GM19043 (cell line): ENCODE data around the gene COL4A2.

Experiments
- ATAC-seq: cut with Tn5 transposase; IDR thresholded peaks from one replicate; pipeline ENCODE4 v1.9.1; 2021; ENCODE audit warnings: low read depth; ENCODE audit not compliant: unreplicated experiment

Gene COL4A2

DNA sequence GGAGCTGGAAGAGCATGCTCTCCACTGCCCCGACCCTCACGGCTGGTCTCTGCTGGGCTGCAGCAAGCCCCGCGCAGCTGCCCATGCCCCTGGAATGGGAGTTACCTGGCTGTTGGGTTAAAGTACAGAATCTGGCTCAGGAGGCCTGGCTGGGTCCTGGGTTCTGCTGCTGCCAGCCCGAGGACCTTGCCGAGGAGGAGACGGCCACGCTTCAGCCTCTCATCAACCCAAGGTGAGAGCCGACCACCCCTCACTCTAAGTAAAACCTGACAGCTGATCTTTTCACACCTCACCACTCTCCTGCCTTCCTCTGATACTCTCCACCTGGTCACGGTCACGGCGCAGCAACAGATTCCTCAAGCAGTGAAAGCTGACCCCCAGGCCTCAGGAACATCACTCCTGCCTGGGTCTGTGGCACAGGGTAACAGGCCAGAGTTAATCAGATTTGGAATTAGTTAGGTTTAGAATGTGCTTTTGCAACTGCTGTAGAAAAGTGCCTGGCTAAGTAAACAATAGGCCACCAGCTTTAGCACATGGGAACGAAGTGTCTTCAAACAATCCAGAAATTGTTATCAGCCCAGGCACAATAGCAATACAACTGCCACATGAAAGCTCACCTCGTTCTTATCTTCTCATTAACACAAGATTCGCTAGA lies 233.9 kb downstream of the COL4A2 start:
- no peak for ATAC-seq

DNA sequence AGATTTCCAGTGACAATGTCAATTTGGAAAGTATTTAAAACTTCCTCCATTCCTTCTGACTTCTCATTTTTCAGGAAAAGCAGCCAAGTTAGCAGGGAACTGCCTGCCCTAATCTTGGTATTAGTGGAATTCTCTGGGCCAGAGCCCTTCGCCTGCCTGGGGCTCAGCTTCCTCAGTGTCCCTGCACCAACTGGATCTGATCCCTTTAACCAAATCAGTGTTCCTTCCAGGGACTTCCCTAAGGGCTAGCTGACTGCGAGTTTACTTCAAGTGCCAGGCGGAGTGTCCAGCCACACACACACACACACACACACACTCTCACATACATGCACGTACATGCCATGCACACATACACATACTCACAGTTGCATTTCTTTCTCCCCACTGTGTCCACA lies 234.4 kb downstream of the COL4A2 start:
- no peak for ATAC-seq

DNA sequence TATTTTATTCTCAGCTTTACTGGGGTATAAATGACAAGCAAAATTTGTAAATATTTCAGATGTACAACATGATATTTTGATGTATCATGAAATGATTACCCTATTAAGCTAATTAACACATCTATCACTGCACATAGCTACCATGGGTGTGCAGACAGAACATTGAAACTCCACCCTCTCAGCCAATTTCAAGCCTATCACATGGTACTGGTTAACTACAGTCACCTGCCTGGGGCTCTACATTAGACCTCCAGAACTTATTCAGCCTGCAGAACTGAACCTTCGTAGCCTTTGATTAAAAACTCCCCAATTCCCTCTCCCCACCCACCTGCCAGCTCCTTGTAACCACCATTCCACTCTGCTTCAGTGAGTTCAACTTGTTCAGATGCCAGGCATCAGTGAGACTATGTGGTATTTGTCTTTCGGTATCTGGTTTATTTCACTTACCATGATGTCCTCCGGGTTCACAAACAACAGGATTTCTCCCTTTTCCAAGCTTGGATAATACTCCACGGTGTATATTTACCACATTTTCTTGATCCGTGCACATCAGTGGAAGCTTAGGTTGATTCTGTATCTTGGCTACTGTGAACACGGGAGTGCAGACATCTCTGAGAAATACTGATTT lies 235.2 kb downstream of the COL4A2 start:
- ATAC-seq = no peak

DNA sequence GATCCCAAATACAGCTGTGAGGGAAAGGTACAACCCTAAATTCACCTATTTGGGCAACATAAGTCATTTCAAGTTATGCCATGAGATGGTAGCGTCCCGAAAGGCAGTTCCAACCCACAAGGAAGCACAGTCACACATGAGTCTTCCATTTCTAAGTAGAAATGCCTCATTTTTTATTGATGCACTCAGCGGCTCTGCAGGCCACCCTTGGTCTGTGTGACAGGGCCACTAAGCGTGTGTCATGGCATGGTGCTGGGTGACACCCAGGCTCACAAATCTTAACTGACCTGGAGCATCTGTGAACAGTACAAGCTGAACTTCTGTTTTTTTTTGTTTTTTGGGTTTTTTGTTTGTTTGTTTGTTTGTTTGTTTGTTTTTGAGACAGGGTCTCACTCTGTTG lies 239.3 kb downstream of the COL4A2 start:
- ATAC-seq = no peak

DNA sequence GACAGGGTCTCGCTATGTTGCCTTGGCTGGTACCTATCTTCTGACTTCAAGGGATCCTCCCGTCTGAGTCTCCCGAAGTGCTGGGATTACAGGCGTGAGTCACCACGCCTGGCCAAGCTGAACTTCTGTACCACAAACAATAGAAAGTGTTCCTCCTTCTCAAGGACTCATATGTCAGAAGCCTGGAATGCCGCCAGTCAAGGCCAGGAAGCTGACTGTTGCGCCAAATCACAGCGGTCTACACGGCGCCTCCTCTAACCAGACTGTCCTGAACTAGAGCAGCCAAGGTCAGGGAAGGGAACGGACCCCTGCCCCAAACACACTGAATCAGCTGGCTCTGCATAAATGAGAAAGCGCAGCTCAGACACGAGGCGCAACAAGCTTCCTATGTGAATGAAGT lies 239.8 kb downstream of the COL4A2 start:
- ATAC-seq = no peak

- ATAC-seq = no peak
Observed at GRCh38 chr13:110548891-110549794, 242.1 kb downstream of the COL4A2 start.

GRCh38 chr13:110549795-110550160 lies 242.7 kb downstream of the COL4A2 start:
- ATAC-seq = no peak

DNA sequence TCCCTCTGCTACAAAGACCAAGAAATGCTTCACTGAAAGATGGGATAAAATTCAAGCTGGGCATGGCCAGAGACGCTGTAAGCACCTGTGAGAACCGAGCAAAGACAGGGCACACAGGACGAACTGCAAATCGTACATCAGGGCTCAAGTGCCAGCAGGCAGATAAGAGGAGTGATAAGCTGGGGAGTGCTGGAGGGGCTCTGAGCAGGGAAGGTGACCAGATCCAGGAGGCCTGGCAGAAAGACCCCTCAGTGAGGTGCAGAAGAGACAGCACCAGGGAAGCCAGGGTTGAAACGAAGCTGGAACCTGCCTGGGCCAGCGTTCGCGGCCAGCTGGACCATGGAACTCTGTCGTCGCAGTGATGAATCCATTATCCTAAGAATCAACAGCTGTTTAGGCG lies 244.2 kb downstream of the COL4A2 start:
- ATAC-seq = no peak

DNA sequence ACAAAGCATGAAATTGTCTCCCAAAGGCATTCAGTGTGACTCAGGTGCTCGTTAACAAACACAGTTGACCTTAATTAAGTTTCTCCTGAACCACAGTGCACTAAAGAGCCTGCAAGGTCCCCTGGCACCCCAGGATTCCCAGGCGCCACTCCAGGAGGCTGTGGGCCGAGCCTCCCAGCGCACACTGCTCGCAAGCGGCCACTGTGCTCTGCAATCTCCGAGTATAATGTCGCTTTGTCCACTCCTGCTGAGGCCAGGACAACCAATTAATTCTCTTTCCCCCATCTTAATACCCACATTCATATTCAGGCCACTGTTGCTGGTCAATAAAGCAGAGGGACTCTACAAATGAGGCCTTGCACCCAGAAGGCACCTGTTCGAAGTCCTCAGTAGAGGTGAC lies 245.7 kb downstream of the COL4A2 start:
- ATAC-seq = no peak

GRCh38 chr13:110553417-110553816 lies 246.3 kb downstream of the COL4A2 start:
- ATAC-seq = no peak

- ATAC-seq = no peak
Observed at GRCh38 chr13:110554227-110554836, 247.2 kb downstream of the COL4A2 start.

GRCh38 chr13:110554946-110555345 lies 247.9 kb downstream of the COL4A2 start:
- no peak for ATAC-seq

- no peak for ATAC-seq
Observed at GRCh38 chr13:110555601-110556223, 248.6 kb downstream of the COL4A2 start.

DNA sequence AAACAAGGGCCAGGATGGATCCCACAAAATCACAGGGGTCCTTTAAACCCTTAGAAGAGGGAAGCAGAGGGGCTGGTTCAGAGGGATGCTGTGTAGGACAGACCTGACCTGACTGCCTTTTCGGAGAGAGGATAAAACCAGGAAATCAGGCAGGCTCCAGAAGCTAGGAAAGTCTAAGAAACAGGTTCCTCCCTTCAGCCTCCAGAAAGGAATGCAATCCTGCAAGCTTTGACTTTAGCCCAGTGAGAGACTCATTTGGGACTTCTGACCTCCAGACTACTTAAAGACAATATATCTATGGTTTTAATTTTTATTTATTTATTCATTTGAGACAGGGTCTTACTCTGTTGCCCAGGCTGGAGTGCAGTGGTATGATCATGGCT lies 249.1 kb downstream of the COL4A2 start:
- no peak for ATAC-seq

DNA sequence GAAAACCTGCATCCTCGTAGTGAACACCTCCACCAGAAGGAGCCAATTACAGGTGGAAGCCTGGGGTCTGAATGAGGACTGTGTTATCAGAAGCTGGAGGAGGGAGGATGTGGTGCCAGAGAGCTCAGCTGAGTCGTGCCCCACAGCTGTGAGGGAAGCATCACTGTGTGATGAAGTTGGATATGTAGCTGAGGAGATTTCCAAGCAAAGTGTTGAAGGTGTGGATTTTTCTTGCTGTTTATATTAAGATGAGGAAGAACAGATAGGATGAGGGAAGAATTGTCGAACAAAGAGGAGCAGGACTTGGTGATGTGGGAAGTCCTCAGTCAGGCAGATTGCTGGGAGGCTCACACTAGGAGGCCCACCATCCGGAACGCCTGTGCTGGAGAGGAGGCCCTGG lies 250.0 kb downstream of the COL4A2 start:
- ATAC-seq = no peak

- ATAC-seq = no peak
Observed at GRCh38 chr13:110557610-110558305, 250.7 kb downstream of the COL4A2 start.

- no peak for ATAC-seq
Observed at GRCh38 chr13:110559429-110559943, 252.4 kb downstream of the COL4A2 start.

GRCh38 chr13:110559986-110560385 lies 252.9 kb downstream of the COL4A2 start:
- ATAC-seq = no peak

DNA sequence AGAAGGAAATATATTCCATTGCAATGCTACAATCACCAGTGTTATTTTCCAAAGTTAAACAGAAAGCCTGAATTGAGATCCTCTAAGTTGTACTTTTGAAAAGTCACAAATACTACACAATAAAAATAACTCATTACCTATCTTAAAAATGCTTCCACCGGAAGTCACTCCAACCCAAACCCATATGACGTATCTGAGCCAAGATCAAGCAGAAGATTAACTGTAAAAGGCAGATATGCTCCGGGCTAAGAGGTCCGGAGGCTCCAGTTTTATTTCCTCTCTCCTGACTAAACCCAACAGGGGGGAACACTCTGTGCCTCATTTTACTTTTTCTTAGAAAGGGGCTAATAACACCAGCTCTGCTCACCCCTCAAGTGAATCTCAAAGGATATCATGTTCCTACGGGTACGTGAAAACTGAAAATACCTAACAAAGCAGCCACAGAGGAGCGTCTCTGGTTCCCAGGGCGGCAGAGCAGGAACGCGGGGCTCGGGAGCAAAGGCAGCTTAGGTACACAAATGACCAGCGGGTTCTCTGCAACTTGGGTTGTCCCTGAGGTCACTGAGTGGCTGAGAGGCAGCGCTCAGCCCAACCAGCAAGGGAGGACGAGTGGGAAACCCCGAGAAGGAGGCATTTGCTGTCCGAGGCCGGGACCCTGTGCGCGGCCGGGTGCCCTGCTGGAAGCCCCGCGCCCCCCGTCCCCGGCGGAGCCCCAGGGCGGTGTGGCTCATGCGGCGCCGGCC lies 253.7 kb downstream of the COL4A2 start:
- ATAC-seq = no peak
